ENCODE data around the gene XYLT1.

Gene XYLT1

DNA sequence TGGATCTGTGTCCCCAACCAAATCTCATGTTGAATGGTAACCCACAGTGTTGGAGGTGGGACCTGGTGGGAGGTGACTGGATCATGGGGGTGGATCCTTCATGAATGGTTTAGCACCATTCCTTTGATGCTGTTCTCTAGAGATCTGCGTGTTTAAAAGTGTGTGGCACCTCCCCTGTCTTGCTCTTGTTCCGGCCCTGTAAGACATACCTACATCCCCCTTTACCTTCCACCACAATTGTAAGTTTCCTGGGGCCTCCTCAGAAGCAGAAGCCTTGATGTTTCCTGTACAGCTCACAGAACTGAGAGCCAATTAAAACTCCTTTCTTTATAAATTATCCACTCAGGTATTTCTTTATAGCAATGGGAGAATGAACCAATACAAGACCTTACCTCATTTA, 257.7 kb downstream of the XYLT1 start:
- no peaks in the 10 kb centered on the region for H3K79me2 ChIP-seq (ENCODE audit: insufficient read depth, low read depth)
- H3K9ac ChIP-seq = no peak overlapping the region
- H3K4me3 ChIP-seq (IDR thresholded peaks at IDR 0.05; ENCODE audit: insufficient read depth, low read depth, low read length) = no peak overlapping the region
- peaks cover 42% of the 10 kb centered on the region for H3K4me1 ChIP-seq (ENCODE audit: low read depth, poor library complexity, severe bottlenecking)
- no peak overlapping the region for H2AFZ ChIP-seq (ENCODE audit: low read depth)
- H4K20me1 ChIP-seq (ENCODE audit: insufficient read depth) = no peaks in the 10 kb centered on the region
- H3K27me3 ChIP-seq (ENCODE audit: insufficient read depth, low read depth) = no peaks in the 10 kb centered on the region
- H3K27ac ChIP-seq = peak overlapping the region; percentile 56
- H3K4me2 ChIP-seq = peak overlapping the region; percentile 46; the same call in 1 of the 2 replicates
- TF ChIP-seq, protein P1, sequence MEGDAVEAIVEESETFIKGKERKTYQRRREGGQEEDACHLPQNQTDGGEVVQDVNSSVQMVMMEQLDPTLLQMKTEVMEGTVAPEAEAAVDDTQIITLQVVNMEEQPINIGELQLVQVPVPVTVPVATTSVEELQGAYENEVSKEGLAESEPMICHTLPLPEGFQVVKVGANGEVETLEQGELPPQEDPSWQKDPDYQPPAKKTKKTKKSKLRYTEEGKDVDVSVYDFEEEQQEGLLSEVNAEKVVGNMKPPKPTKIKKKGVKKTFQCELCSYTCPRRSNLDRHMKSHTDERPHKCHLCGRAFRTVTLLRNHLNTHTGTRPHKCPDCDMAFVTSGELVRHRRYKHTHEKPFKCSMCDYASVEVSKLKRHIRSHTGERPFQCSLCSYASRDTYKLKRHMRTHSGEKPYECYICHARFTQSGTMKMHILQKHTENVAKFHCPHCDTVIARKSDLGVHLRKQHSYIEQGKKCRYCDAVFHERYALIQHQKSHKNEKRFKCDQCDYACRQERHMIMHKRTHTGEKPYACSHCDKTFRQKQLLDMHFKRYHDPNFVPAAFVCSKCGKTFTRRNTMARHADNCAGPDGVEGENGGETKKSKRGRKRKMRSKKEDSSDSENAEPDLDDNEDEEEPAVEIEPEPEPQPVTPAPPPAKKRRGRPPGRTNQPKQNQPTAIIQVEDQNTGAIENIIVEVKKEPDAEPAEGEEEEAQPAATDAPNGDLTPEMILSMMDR (conservative IDR thresholded peaks at IDR 0.05; ENCODE audit: low read depth, low read length) = no peak
- no peaks in the 10 kb centered on the region for H3K36me3 ChIP-seq (ENCODE audit: insufficient read depth)

GRCh38 chr16:17212606-17213005, 258.2 kb downstream of the XYLT1 start:
- no peaks in the 10 kb centered on the region for H3K36me3 ChIP-seq (ENCODE audit: insufficient read depth)
- no peaks in the 10 kb centered on the region for H4K20me1 ChIP-seq (ENCODE audit: insufficient read depth)
- H3K9ac ChIP-seq = no peak overlapping the region
- H3K27ac ChIP-seq = peak overlapping the region; percentile 56
- no peaks in the 10 kb centered on the region for H3K79me2 ChIP-seq (ENCODE audit: insufficient read depth, low read depth)
- H3K4me1 ChIP-seq (ENCODE audit: low read depth, poor library complexity, severe bottlenecking) = peaks cover 42% of the 10 kb centered on the region
- no peaks in the 10 kb centered on the region for H3K27me3 ChIP-seq (ENCODE audit: insufficient read depth, low read depth)
- no peak overlapping the region for H3K4me3 ChIP-seq (IDR thresholded peaks at IDR 0.05; ENCODE audit: insufficient read depth, low read depth, low read length)
- TF ChIP-seq, protein P1 (conservative IDR thresholded peaks at IDR 0.05; ENCODE audit: low read depth, low read length) = no peak
- H2AFZ ChIP-seq (ENCODE audit: low read depth) = no peak overlapping the region
- H3K4me2 ChIP-seq = peak overlapping the region; percentile 46; the same call in 1 of the 2 replicates

- Histone ChIP-seq H2AFZ (ENCODE audit: low read depth) (no peak overlapping the region), H3K79me2 (ENCODE audit: insufficient read depth, low read depth) (no peaks in the 10 kb centered on the region), H3K4me3 (IDR thresholded peaks at IDR 0.05; ENCODE audit: insufficient read depth, low read depth, low read length) (no peak overlapping the region), H3K27ac (peak overlapping the region; percentile 56), H3K27me3 (ENCODE audit: insufficient read depth, low read depth) (no peaks in the 10 kb centered on the region), H3K4me1 (ENCODE audit: low read depth, poor library complexity, severe bottlenecking) (peaks cover 42% of the 10 kb centered on the region), H3K36me3 (ENCODE audit: insufficient read depth) (no peaks in the 10 kb centered on the region), H3K4me2 (peak overlapping the region; percentile 46; the same call in 1 of the 2 replicates), H3K9ac (no peak overlapping the region), H4K20me1 (ENCODE audit: insufficient read depth) (no peaks in the 10 kb centered on the region)
- TF ChIP-seq, protein P1 (conservative IDR thresholded peaks at IDR 0.05; ENCODE audit: low read depth, low read length) = peak; percentile 91
These were observed 259.0 kb downstream of the XYLT1 start for GRCh38 chr16:17211797-17212196.

GRCh38 chr16:17206712-17207111, 264.0 kb downstream of the XYLT1 start:
- no peak overlapping the region for H3K4me2 ChIP-seq
- H3K4me1 ChIP-seq (ENCODE audit: low read depth, poor library complexity, severe bottlenecking) = peaks cover 11% of the 10 kb centered on the region
- TF ChIP-seq, protein P1 (conservative IDR thresholded peaks at IDR 0.05; ENCODE audit: low read depth, low read length) = no peak
- H4K20me1 ChIP-seq (ENCODE audit: insufficient read depth) = no peaks in the 10 kb centered on the region
- no peaks in the 10 kb centered on the region for H3K27me3 ChIP-seq (ENCODE audit: insufficient read depth, low read depth)
- H3K79me2 ChIP-seq (ENCODE audit: insufficient read depth, low read depth) = no peaks in the 10 kb centered on the region
- no peaks in the 10 kb centered on the region for H3K36me3 ChIP-seq (ENCODE audit: insufficient read depth)
- no peak overlapping the region for H3K4me3 ChIP-seq (IDR thresholded peaks at IDR 0.05; ENCODE audit: insufficient read depth, low read depth, low read length)
- no peak overlapping the region for H3K27ac ChIP-seq
- no peak overlapping the region for H3K9ac ChIP-seq
- no peak overlapping the region for H2AFZ ChIP-seq (ENCODE audit: low read depth)
